Measurements from ENCODE around the gene PNPO.

The PNPO gene

GRCh38 chr17:47941246-47942095 is at the start of gene PNPO:
Gene PNPO, plus strand, starts transcription at chr17:47941571. Its CDS starts 105 bp downstream, at chr17:47941676.
- DNase-seq = peak; percentile 46 to 98 (median 90)

- DNase-seq = no peak
Observed at GRCh38 chr17:47894498-47895346, 46.6 kb upstream of the PNPO start.

GRCh38 chr17:47895347-47895855 is 46.0 kb upstream of the PNPO start:
- DNase-seq = peak in 14 of 51 donors; percentile 8 to 75 (median 50)

GRCh38 chr17:47895856-47896671 is 45.3 kb upstream of the PNPO start, which contains the start of gene SP2:
Gene SP2, plus strand, starts transcription at chr17:47896236. Its CDS starts 51 bp downstream, at chr17:47896287.
- DNase-seq = peak; percentile 93 to 100 (median 99)

- peak in 5 of 51 donors; percentile 46 to 69 (median 63) for DNase-seq
Observed at GRCh38 chr17:47896672-47897490, 44.5 kb upstream of the PNPO start.

GRCh38 chr17:47897561-47897960 is 43.8 kb upstream of the PNPO start:
- DNase-seq = no peak

- no peak for DNase-seq
Observed at GRCh38 chr17:47898241-47898640, 43.1 kb upstream of the PNPO start.

GRCh38 chr17:47899643-47900042 is 41.7 kb upstream of the PNPO start:
- no peak for DNase-seq

GRCh38 chr17:47901423-47901822 is 39.9 kb upstream of the PNPO start:
- DNase-seq = no peak

- no peak for DNase-seq
Observed at GRCh38 chr17:47902039-47902744, 39.2 kb upstream of the PNPO start.

GRCh38 chr17:47905221-47905733 is 36.1 kb upstream of the PNPO start:
- peak in 43 of 51 donors; percentile 12 to 80 (median 57) for DNase-seq

- DNase-seq = no peak
Observed at GRCh38 chr17:47906443-47906842, 34.9 kb upstream of the PNPO start.

GRCh38 chr17:47907932-47908562 is 33.3 kb upstream of the PNPO start:
- DNase-seq = no peak

GRCh38 chr17:47913050-47913449 is 28.3 kb upstream of the PNPO start:
- DNase-seq = no peak

- DNase-seq = no peak
Observed at GRCh38 chr17:47914306-47914948, 26.9 kb upstream of the PNPO start.

GRCh38 chr17:47915776-47916398 is 25.5 kb upstream of the PNPO start:
- DNase-seq = peak in 23 of 51 donors; percentile 7 to 46 (median 29)

GRCh38 chr17:47916489-47917208 is 24.7 kb upstream of the PNPO start:
- no peak for DNase-seq
